SU-DHL-6 (cell line): ENCODE measurements around the gene OAS1.

Experiments used
- H2AFZ ChIP-seq: fragments of 200-600 bp; sonication (generic); 2 replicates; pipeline ENCODE4 v1.6.1; 2014; ENCODE audit warnings: low read depth, mild to moderate bottlenecking, moderate library complexity, mixed read lengths, antibody characterized with exemption, low read length; ENCODE audit not compliant: severe bottlenecking
- H3F3A ChIP-seq: fragments of 200-600 bp; shearing (Covaris generic); 2 replicates; pipeline ENCODE4 v1.6.0; 2016; ENCODE audit warnings: antibody characterized with exemption, mild to moderate bottlenecking; ENCODE audit not compliant: insufficient read depth
- H3K27ac ChIP-seq: fragments of 200-600 bp; sonication (generic); 2 replicates; pipeline ENCODE4 v1.5.1; 2016; ENCODE audit warnings: low read depth, mild to moderate bottlenecking, low read length, moderate library complexity, mixed read lengths
- H3K27me3 ChIP-seq: fragments of 200-600 bp; sonication (generic), shearing (Covaris generic); 2 replicates; pipeline ENCODE4 v1.6.0; 2014; ENCODE audit warnings: mild to moderate bottlenecking, low read length
- H3K36me3 ChIP-seq: fragments of 200-600 bp; sonication (generic); 2 replicates; pipeline ENCODE4 v1.6.1; 2014; ENCODE audit warnings: mild to moderate bottlenecking, low read length, mixed read lengths
- H3K4me2 ChIP-seq: fragments of 300-600, 200-600 bp; shearing (Covaris generic), sonication (generic); 2 replicates; pipeline ENCODE4 v1.6.0; 2014; ENCODE audit warnings: low read length, low read depth, mild to moderate bottlenecking; ENCODE audit not compliant: poor library complexity, severe bottlenecking
- H3K4me3 ChIP-seq: fragments of 200-600 bp; sonication (generic); 2 replicates; pipeline ENCODE4 v1.5.1; 2014; ENCODE audit warnings: antibody characterized with exemption, low read length, mild to moderate bottlenecking, mixed read lengths; ENCODE audit not compliant: insufficient read depth, poor library complexity, severe bottlenecking
- H3K79me2 ChIP-seq: fragments of 200-600 bp; sonication (generic); 2 replicates; pipeline ENCODE4 v1.6.1; 2014; ENCODE audit warnings: mild to moderate bottlenecking, low read length, moderate library complexity; ENCODE audit not compliant: insufficient read depth
- H3K9ac ChIP-seq: fragments of 200-600 bp; sonication (generic); 2 replicates; pipeline ENCODE4 v1.7.0; 2014; ENCODE audit warnings: mild to moderate bottlenecking, low read length
- H3K9me2 ChIP-seq: fragments of 200-600 bp; sonication (generic); replicated peaks from 2 replicates; pipeline ENCODE4 v1.6.1; 2014; ENCODE audit warnings: low read length; ENCODE audit not compliant: insufficient read depth
- H3K9me3 ChIP-seq: fragments of 200-600 bp; sonication (generic); 2 replicates; pipeline ENCODE4 v1.6.1; 2014; ENCODE audit warnings: low read length, mixed read lengths; ENCODE audit not compliant: insufficient read depth
- H4K20me1 ChIP-seq: fragments of 200-600 bp; sonication (generic); 2 replicates; pipeline ENCODE4 v1.6.1; 2014; ENCODE audit warnings: low read depth, mild to moderate bottlenecking, antibody characterized with exemption, low read length, moderate library complexity, mixed read lengths
- EZH2phosphoT487 ChIP-seq: fragments of 200-600 bp; sonication (generic), shearing (Covaris generic); conservative IDR thresholded peaks from 2 replicates; pipeline ENCODE4 v1.6.1; 2018; ENCODE audit warnings: mild to moderate bottlenecking, antibody characterized with exemption, low read length, moderate library complexity, mixed read lengths
- TF ChIP-seq, protein P1 (sequence below): fragments of 200-600 bp; sonication (generic); IDR thresholded peaks from one replicate; pipeline ENCODE4 v1.5.1; 2017; ENCODE audit warnings: antibody characterized with exemption, mild to moderate bottlenecking, low read length, moderate library complexity; ENCODE audit not compliant: insufficient read depth, poor library complexity, severe bottlenecking

Gene OAS1

DNA sequence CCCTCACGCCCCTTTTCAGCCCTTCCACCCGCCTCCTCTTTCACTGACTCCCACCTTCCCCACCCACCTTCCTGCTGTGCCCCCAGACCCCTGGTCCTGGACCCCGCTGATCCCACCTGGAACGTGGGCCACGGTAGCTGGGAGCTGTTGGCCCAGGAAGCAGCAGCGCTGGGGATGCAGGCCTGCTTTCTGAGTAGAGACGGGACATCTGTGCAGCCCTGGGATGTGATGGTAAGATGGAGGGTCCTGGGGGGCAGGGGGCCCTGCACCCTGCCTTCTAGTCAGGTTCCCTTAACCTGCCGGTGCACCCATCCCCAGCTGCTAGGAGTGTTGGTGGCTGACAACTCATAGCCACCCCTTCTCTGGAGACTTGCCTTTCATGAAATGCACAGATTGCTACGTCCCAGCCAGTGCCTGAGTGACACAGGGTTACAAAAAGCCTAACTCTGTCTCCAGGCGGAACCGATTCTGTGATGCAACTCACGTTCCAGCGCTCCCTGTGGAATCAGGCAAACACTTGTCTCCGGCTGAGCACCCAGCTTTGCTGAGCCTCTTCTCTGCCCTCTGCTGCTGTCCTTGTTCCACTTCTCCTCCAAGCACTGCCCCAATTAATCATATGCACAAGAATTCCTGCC lies 56.6 kb downstream of the OAS1 start:
- no peaks in the 10 kb centered on the region for H3K9me2 ChIP-seq
- no peak overlapping the region for H3K9ac ChIP-seq
- H3K27me3 ChIP-seq: no peaks in the 10 kb centered on the region
- H3K36me3 ChIP-seq: no peaks in the 10 kb centered on the region
- H2AFZ ChIP-seq: no peak overlapping the region
- no peaks in the 10 kb centered on the region for H3K9me3 ChIP-seq
- no peak overlapping the region for H3K27ac ChIP-seq
- H3K4me2 ChIP-seq: no peak overlapping the region
- H3F3A ChIP-seq: no peaks in the 10 kb centered on the region
- no peaks in the 10 kb centered on the region for H3K79me2 ChIP-seq
- no peak for TF ChIP-seq EZH2phosphoT487
- TF ChIP-seq, protein P1, sequence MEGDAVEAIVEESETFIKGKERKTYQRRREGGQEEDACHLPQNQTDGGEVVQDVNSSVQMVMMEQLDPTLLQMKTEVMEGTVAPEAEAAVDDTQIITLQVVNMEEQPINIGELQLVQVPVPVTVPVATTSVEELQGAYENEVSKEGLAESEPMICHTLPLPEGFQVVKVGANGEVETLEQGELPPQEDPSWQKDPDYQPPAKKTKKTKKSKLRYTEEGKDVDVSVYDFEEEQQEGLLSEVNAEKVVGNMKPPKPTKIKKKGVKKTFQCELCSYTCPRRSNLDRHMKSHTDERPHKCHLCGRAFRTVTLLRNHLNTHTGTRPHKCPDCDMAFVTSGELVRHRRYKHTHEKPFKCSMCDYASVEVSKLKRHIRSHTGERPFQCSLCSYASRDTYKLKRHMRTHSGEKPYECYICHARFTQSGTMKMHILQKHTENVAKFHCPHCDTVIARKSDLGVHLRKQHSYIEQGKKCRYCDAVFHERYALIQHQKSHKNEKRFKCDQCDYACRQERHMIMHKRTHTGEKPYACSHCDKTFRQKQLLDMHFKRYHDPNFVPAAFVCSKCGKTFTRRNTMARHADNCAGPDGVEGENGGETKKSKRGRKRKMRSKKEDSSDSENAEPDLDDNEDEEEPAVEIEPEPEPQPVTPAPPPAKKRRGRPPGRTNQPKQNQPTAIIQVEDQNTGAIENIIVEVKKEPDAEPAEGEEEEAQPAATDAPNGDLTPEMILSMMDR: no peak
- no peak overlapping the region for H3K4me3 ChIP-seq
- no peaks in the 10 kb centered on the region for H4K20me1 ChIP-seq

DNA sequence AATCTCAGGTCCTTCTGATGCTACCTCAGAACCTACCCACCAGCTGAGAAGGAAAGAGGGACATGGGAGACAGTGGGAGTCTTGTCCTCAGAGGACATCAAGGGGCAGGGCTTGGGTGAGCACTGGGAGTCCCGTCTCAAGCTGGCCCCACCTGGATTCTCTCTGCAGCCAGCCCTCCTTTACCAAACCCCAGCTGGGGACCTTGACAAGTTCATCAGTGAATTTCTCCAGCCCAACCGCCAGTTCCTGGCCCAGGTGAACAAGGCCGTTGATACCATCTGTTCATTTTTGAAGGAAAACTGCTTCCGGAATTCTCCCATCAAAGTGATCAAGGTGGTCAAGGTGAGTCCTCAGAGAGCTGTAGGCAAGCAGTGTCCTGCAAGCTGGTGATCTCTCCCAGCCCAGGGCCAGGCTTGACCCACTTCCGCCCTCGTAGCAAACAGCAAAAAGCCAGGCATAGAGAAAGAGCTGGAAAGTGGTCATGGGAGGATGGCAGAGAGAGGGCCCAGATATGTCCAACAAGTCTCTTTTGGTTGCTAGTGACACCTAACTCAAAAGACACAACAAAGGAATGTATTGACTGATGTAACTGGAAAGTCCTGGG lies 57.4 kb downstream of the OAS1 start:
- no peaks in the 10 kb centered on the region for H3K36me3 ChIP-seq
- no peak overlapping the region for H3K4me2 ChIP-seq
- H3K4me3 ChIP-seq: no peak overlapping the region
- no peaks in the 10 kb centered on the region for H3K9me2 ChIP-seq
- H3F3A ChIP-seq: no peaks in the 10 kb centered on the region
- no peaks in the 10 kb centered on the region for H3K79me2 ChIP-seq
- no peak overlapping the region for H2AFZ ChIP-seq
- H4K20me1 ChIP-seq: no peaks in the 10 kb centered on the region
- no peak overlapping the region for H3K9ac ChIP-seq
- TF ChIP-seq EZH2phosphoT487: no peak
- TF ChIP-seq, protein P1: no peak
- H3K27me3 ChIP-seq: no peaks in the 10 kb centered on the region
- H3K9me3 ChIP-seq: no peaks in the 10 kb centered on the region
- H3K27ac ChIP-seq: no peak overlapping the region

DNA sequence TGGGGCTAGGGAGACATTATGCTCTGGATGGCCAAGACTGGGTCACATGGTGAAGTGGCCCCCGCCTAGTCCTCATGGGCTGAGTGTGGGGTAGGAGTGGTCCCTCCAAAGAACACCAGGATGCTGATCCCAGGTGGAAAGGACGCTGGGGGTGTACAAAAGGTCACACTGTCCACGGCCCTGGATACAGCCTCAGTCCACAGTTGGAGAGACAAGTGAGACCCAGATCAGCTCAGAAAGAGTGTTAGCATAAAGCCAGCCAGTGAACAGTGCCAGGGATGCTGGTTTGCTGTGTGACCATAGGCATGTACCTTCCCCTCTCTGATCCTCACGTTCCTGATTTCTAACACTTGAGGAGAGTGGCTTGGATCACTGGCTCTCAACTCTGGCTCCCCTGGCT lies 58.2 kb downstream of the OAS1 start:
- TF ChIP-seq EZH2phosphoT487: no peak
- TF ChIP-seq, protein P1: no peak
- no peak overlapping the region for H3K27ac ChIP-seq

More for the DNA sequence above, 58.2 kb downstream of the OAS1 start:
- no peaks in the 10 kb centered on the region for H3K9me2 ChIP-seq
- no peaks in the 10 kb centered on the region for H3K79me2 ChIP-seq
- no peaks in the 10 kb centered on the region for H3K36me3 ChIP-seq
- no peak overlapping the region for H3K4me3 ChIP-seq
- H3K27me3 ChIP-seq: no peaks in the 10 kb centered on the region
- no peak overlapping the region for H3K9ac ChIP-seq
- H3F3A ChIP-seq: no peaks in the 10 kb centered on the region
- no peak overlapping the region for H2AFZ ChIP-seq
- no peaks in the 10 kb centered on the region for H3K9me3 ChIP-seq
- no peaks in the 10 kb centered on the region for H4K20me1 ChIP-seq
- no peak overlapping the region for H3K4me2 ChIP-seq
